H1 (cell line): ENCODE measurements around the gene CPTP. TPM values are rescaled to one million over a fixed set of nuclear protein-coding genes. Genes with fewer than 3 reads are reported as not detected.

Experiments
- ATF3 ChIP-seq: IDR thresholded peaks from 2 replicates; pipeline ENCODE4 v1.6.1; 2011; ENCODE audit warnings: low read depth, mild to moderate bottlenecking, low read length; ENCODE audit not compliant: insufficient read depth
- BACH1 ChIP-seq: IDR thresholded peaks from 2 replicates; pipeline ENCODE4 v1.6.1; 2012; ENCODE audit warnings: low read length, improper control_type of control experiment
- CBX8 ChIP-seq: fragments of 300-800, 300-1000 bp; sonication (generic); IDR thresholded peaks from 2 replicates; pipeline ENCODE4 v1.7.1; 2016; ENCODE audit warnings: low read depth, low read length, borderline replicate concordance
- CHD1 ChIP-seq: IDR thresholded peaks from 2 replicates; pipeline ENCODE4 v1.6.1; 2012; ENCODE audit warnings: low read depth, low read length, improper control_type of control experiment
- CREB1 ChIP-seq: IDR thresholded peaks from 2 replicates; pipeline ENCODE4 v1.6.1; 2012; ENCODE audit warnings: inconsistent platforms
- CTBP2 ChIP-seq: IDR thresholded peaks from 2 replicates; pipeline ENCODE4 v1.7.0; 2011; ENCODE audit warnings: borderline replicate concordance, mild to moderate bottlenecking, moderate library complexity, mixed read lengths, low read length; ENCODE audit not compliant: insufficient read depth, insufficient read length
- HDAC2 ChIP-seq, 2 experiments: fragments of 300-600 bp in 1 of 2; sonication (generic) in 1 of 2; IDR thresholded peaks; 2 replicates each; pipeline ENCODE4 v1.6.1; 2011 to 2012; ENCODE audit warnings: low read depth in 2 of 2, low read length in 2 of 2, mild to moderate bottlenecking in 2 of 2, moderate library complexity in 2 of 2, borderline replicate concordance in 1 of 2, inconsistent platforms in 1 of 2
- KDM5A ChIP-seq: fragments of 200-600 bp; IDR thresholded peaks from 2 replicates; pipeline ENCODE4 v1.7.1; 2012; ENCODE audit warnings: mild to moderate bottlenecking, low read length, inconsistent platforms, mixed read lengths
- POU5F1 ChIP-seq: IDR thresholded peaks from 2 replicates; pipeline ENCODE4 v1.6.1; 2011; ENCODE audit warnings: low read depth, mild to moderate bottlenecking, low read length, moderate library complexity
- SP4 ChIP-seq: IDR thresholded peaks from 2 replicates; pipeline ENCODE4 v1.6.1; 2012; ENCODE audit warnings: low read length, inconsistent platforms
- TAF1 ChIP-seq: IDR thresholded peaks from 2 replicates; pipeline ENCODE4 v1.6.1; 2011; ENCODE audit warnings: mild to moderate bottlenecking, low read depth, low read length
- TCF12 ChIP-seq: IDR thresholded peaks from 2 replicates; pipeline ENCODE4 v1.6.1; 2011; ENCODE audit warnings: low read depth, mild to moderate bottlenecking, low read length
- polyA plus RNA-seq, 7 experiments: library from polyadenylated mRNA; depleted of rRNA in 3 of 7; stranded (reverse) in 5 of 7; unstranded in 2 of 7; fragments of >200 nt in 5 of 7; fragments of 200-250 nt in 2 of 7; gene quantifications; 1 replicate in 5 of 7; 2 replicates in 1 of 7; 4 replicates in 1 of 7; pipeline versions ENCODE4 v1.2.1 to v1.2.3, GENCODE V29; 2011 to 2013; ENCODE audit warnings: missing spikeins in 2 of 7, mixed read lengths in 2 of 7
- total RNA-seq: library from RNA; stranded (reverse); fragmentation: NEBNext Ultra II Directional; extraction: Animal tissue kit (Norgen Biotek cat#: 25700); gene quantifications from 2 replicates; pipeline ENCODE4 v1.2.1, GENCODE V29; 2021

The CPTP gene
- total and polyA plus RNA-seq, 2 of the 8 experiments (the other 6 are each of a cell fraction or from before 2014, with no cell fraction given) = 8.1 to 10.6 TPM

- TF ChIP-seq HDAC2 (IDR thresholded peaks at IDR 0.05; ENCODE audit: borderline replicate concordance in 1 of 2, low read depth in 2 of 2, low read length in 2 of 2) = no peak
- TF ChIP-seq ATF3 = no peak
- TF ChIP-seq CTBP2 = no peak
- no peak for TF ChIP-seq CREB1
- no peak for TF ChIP-seq POU5F1
- TF ChIP-seq SP4 = no peak
- no peak for TF ChIP-seq TAF1
- no peak for TF ChIP-seq CBX8
- TF ChIP-seq KDM5A = no peak
- TF ChIP-seq TCF12 = no peak
- no peak for TF ChIP-seq BACH1
- TF ChIP-seq CHD1 = no peak
- TF ChIP-seq, all 59 proteins: peak for 0
These were observed 1.5 kb downstream of the CPTP start (continued) for GRCh38 chr1:1326075-1326605.
